Tibial nerve (tissue), 4 donors: ENCODE results near the gene DPCD. TPM values are rescaled to one million over a fixed set of nuclear protein-coding genes. Genes with fewer than 3 reads are reported as not detected.

Source experiments
- DNase-seq, 2 donors: peaks; one replicate each; pipeline ENCODE4 v3.0.0-alpha.2; 2019; ENCODE audit warnings: low spot score in 2 of 2
- H3K27ac ChIP-seq, 4 donors: fragments of 200-600 bp; sonication (generic) in 3 of 4; one replicate each; pipeline ENCODE4 v1.5.1; 2017 to 2019; ENCODE audit warnings: mild to moderate bottlenecking in 1 of 4
- H3K27me3 ChIP-seq, 2 donors: fragments of 200-600 bp; sonication (generic) in 1 of 2; one replicate each; pipeline versions ENCODE4 v1.5.1 to v1.6.0; 2017 to 2019
- H3K36me3 ChIP-seq, 3 donors: fragments of 200-600 bp; sonication (generic); one replicate each; pipeline ENCODE4 v1.5.1; 2018 to 2019
- H3K4me1 ChIP-seq, 4 donors: fragments of 200-600 bp; sonication (generic) in 3 of 4; one replicate each; pipeline ENCODE4 v1.5.1; 2017 to 2019
- H3K4me3 ChIP-seq, 4 donors: fragments of 200-600 bp; sonication (generic) in 3 of 4; one replicate each; pipeline ENCODE4 v1.5.1; 2017 to 2019; ENCODE audit warnings: mild to moderate bottlenecking in 1 of 4, moderate library complexity in 1 of 4
- H3K9me3 ChIP-seq, 4 donors: fragments of 200-600 bp; sonication (generic) in 3 of 4; one replicate each; pipeline ENCODE4 v1.5.1; 2017 to 2019
- EP300 ChIP-seq, 2 donors: sonication (generic); formaldehyde crosslinking; IDR thresholded peaks; one replicate each; pipeline ENCODE4 v1.6.1; 2017; ENCODE audit warnings: antibody characterized with exemption in 2 of 2, mild to moderate bottlenecking in 1 of 2
- POLR2A ChIP-seq, 2 donors: fragments of 450-650 bp; IDR thresholded peaks; one replicate each; pipeline ENCODE4 v1.6.1; 2017; ENCODE audit warnings: antibody characterized with exemption in 2 of 2, mild to moderate bottlenecking in 2 of 2, moderate library complexity in 2 of 2
- WGBS, 2 donors: methylation state at CpG; one replicate each; pipeline ENCODE4 v1.1.5; 2018; 5-methylcytosine and 5-hydroxymethylcytosine counted together
- total RNA-seq, 4 donors: library from RNA; depleted of rRNA; stranded (reverse); fragments of >200 nt; gene quantifications; one replicate each; pipeline ENCODE4 v1.1.0, GENCODE V29; 2016
- TF ChIP-seq, protein P1 (sequence below), 5 experiments: fragments of 200-600 bp in 3 of 5; fragments of 450-650 bp in 2 of 5; sonication (generic) in 3 of 5; IDR thresholded peaks; one replicate each; pipeline ENCODE4 v1.5.1; 2016 to 2019; ENCODE audit warnings: antibody characterized with exemption in 5 of 5, mild to moderate bottlenecking in 3 of 5, moderate library complexity in 2 of 5

Gene DPCD
- total RNA-seq, 4 donors from 2014 or later = 6.0 to 28.5 (median 16.3) TPM

GRCh38 chr10:101557541-101557940, 30.6 kb upstream of the DPCD start:
- Histone ChIP-seq H3K36me3 (peaks cover 0 to 33% (median 0%) of the 10 kb centered on the region in 3 donors), H3K27ac (no peak overlapping the region), H3K4me3 (no peak overlapping the region), H3K27me3 (peaks cover 0 to 30% of the 10 kb centered on the region in 2 donors), H3K9me3 (no peaks in the 10 kb centered on the region), H3K4me1 (no peaks in the 10 kb centered on the region)
- TF ChIP-seq EP300 (IDR thresholded peaks at IDR 0.05) (no peak), POLR2A (IDR thresholded peaks at IDR 0.05) (no peak)
- TF ChIP-seq, protein P1, sequence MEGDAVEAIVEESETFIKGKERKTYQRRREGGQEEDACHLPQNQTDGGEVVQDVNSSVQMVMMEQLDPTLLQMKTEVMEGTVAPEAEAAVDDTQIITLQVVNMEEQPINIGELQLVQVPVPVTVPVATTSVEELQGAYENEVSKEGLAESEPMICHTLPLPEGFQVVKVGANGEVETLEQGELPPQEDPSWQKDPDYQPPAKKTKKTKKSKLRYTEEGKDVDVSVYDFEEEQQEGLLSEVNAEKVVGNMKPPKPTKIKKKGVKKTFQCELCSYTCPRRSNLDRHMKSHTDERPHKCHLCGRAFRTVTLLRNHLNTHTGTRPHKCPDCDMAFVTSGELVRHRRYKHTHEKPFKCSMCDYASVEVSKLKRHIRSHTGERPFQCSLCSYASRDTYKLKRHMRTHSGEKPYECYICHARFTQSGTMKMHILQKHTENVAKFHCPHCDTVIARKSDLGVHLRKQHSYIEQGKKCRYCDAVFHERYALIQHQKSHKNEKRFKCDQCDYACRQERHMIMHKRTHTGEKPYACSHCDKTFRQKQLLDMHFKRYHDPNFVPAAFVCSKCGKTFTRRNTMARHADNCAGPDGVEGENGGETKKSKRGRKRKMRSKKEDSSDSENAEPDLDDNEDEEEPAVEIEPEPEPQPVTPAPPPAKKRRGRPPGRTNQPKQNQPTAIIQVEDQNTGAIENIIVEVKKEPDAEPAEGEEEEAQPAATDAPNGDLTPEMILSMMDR (IDR thresholded peaks at IDR 0.05) = no peak
- WGBS, 2 donors = 48 to 75% methylated on average over 2 of the region's 2 CpGs
- DNase-seq = no peak

- no peak overlapping the region for H3K27ac ChIP-seq
- 47 to 56% methylated on average over 2 of the region's 2 CpGs for WGBS, 2 donors
- H3K9me3 ChIP-seq = no peaks in the 10 kb centered on the region
- no peak overlapping the region for H3K4me3 ChIP-seq
- no peak for DNase-seq
- peaks cover 0 to 26% (median 0%) of the 10 kb centered on the region in 3 donors for H3K36me3 ChIP-seq
- H3K27me3 ChIP-seq = peaks cover 0 to 35% of the 10 kb centered on the region in 2 donors
- TF ChIP-seq EP300 (IDR thresholded peaks at IDR 0.05) = no peak
- TF ChIP-seq, protein P1 (IDR thresholded peaks at IDR 0.05) = no peak
- TF ChIP-seq POLR2A (IDR thresholded peaks at IDR 0.05) = no peak
- no peaks in the 10 kb centered on the region for H3K4me1 ChIP-seq
These were observed 29.9 kb upstream of the DPCD start for GRCh38 chr10:101558204-101558603.

DNA sequence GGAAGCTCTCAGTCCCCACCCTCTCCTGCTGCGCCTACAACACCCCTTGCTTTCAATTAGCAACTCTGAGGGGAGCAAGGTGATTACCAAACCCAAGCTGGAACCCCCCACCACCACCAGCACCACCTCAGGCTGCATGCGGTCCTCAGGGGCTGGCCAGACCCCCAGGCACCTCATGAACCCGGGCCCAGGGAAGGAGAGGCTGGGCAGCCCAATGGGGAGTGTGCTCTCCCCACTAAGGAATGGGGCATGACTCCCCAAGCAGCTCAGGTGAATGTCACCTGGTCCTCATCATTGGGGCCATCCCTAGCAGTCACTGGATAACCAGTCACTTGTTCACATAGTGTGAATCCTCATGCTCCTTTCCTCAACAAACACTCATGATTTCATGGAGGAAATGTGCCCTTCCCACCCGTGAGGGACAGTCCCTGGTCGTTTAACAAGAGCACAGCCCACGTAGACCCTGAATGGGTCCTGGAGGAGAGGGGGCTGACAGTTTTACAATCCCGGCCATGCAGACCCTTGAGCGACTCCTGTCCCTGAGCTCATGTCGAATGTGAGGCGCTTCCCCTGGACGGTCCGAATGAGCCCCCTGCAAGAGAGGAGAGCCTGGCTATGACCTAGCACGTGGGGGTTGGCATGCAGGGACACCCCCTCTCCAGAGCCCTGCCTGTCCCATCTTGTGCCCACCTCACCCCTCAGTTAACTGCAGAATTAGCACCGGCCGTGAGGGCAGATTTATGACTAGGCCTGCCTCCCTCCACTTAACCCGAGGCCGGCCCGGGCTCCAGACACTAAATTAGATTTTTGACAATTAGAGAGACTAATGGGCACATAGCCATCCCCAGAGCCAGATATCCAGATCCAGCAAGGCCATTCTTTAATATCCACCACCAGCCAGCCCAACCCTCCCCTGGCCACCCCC, 29.2 kb upstream of the DPCD start:
- Histone ChIP-seq H3K4me3 (no peak overlapping the region), H3K36me3 (peaks cover 0 to 19% (median 0%) of the 10 kb centered on the region in 3 donors), H3K27me3 (peaks cover 0 to 43% of the 10 kb centered on the region in 2 donors), H3K9me3 (no peaks in the 10 kb centered on the region), H3K4me1 (no peaks in the 10 kb centered on the region), H3K27ac (no peak overlapping the region)
- 38 to 47% methylated on average over 15 to 18 of the region's 18 CpGs for WGBS, 2 donors
- no peak for TF ChIP-seq EP300 (IDR thresholded peaks at IDR 0.05)
- TF ChIP-seq POLR2A (IDR thresholded peaks at IDR 0.05) = no peak
- TF ChIP-seq, protein P1 (IDR thresholded peaks at IDR 0.05) = no peak
- DNase-seq = no peak

- peaks cover 0 to 51% of the 10 kb centered on the region in 2 donors for H3K27me3 ChIP-seq
- DNase-seq = no peak
- H3K4me3 ChIP-seq = no peak overlapping the region
- H3K36me3 ChIP-seq = peaks cover 0 to 11% (median 0%) of the 10 kb centered on the region in 3 donors
- H3K4me1 ChIP-seq = no peaks in the 10 kb centered on the region
- TF ChIP-seq, protein P1 (IDR thresholded peaks at IDR 0.05) = no peak
- TF ChIP-seq POLR2A (IDR thresholded peaks at IDR 0.05) (no peak), EP300 (IDR thresholded peaks at IDR 0.05) (no peak)
- no peaks in the 10 kb centered on the region for H3K9me3 ChIP-seq
- WGBS, 2 donors = 68 to 70% methylated on average over 12 of the region's 12 CpGs
- H3K27ac ChIP-seq = no peak overlapping the region
These were observed 28.4 kb upstream of the DPCD start for GRCh38 chr10:101559596-101560297.
